Loucy (cell line): ENCODE data around the gene EPHA6.

Experiments
- H2AFZ ChIP-seq: fragments of 200-600 bp; sonication (generic); 2 replicates; pipeline ENCODE4 v1.6.0; 2016; ENCODE audit warnings: antibody characterized with exemption, mild to moderate bottlenecking, low read length, moderate library complexity
- H3F3A ChIP-seq: fragments of 200-600 bp; 2 replicates; pipeline ENCODE4 v1.6.0; 2016; ENCODE audit warnings: antibody characterized with exemption, low read depth, mild to moderate bottlenecking
- H3K27me3 ChIP-seq: fragments of 200-600 bp; sonication (generic); 2 replicates; pipeline ENCODE4 v1.6.1; 2014; ENCODE audit warnings: low read length, mild to moderate bottlenecking; ENCODE audit not compliant: insufficient read depth, poor library complexity, severe bottlenecking
- H3K36me3 ChIP-seq: fragments of 200-600 bp; sonication (generic); 2 replicates; pipeline ENCODE4 v1.6.1; 2016; ENCODE audit warnings: low read length; ENCODE audit not compliant: insufficient read depth
- H3K4me1 ChIP-seq: fragments of 200-600 bp; sonication (generic); 2 replicates; pipeline ENCODE4 v1.5.1; 2014; ENCODE audit warnings: low read length, mild to moderate bottlenecking; ENCODE audit not compliant: insufficient read depth, poor library complexity, severe bottlenecking
- H3K4me2 ChIP-seq: fragments of 200-600 bp; sonication (generic); 2 replicates; pipeline ENCODE4 v1.6.0; 2014; ENCODE audit warnings: antibody characterized with exemption, low read length, low read depth, mild to moderate bottlenecking; ENCODE audit not compliant: poor library complexity, severe bottlenecking
- H3K4me3 ChIP-seq: fragments of 200-600 bp; sonication (generic); 2 replicates; pipeline ENCODE4 v1.5.1; 2014; ENCODE audit warnings: low read length, mild to moderate bottlenecking, mixed read lengths; ENCODE audit not compliant: poor library complexity, severe bottlenecking
- H3K79me2 ChIP-seq: fragments of 200-600 bp; sonication (generic); 2 replicates; pipeline ENCODE4 v1.6.1; 2014; ENCODE audit warnings: low read length; ENCODE audit not compliant: insufficient read depth
- H3K9ac ChIP-seq: fragments of 200-600 bp; sonication (generic); 2 replicates; pipeline ENCODE4 v1.6.0; 2014; ENCODE audit warnings: mild to moderate bottlenecking, low read depth, low read length, moderate library complexity; ENCODE audit not compliant: poor library complexity, severe bottlenecking
- H3K9me2 ChIP-seq: fragments of 200-600 bp; sonication (generic); replicated peaks from 2 replicates; pipeline ENCODE4 v1.6.1; 2016; ENCODE audit warnings: low read depth, low read length, mixed read lengths
- H3K9me3 ChIP-seq: fragments of 200-600 bp; sonication (generic); 2 replicates; pipeline ENCODE4 v1.6.1; 2014; ENCODE audit warnings: mild to moderate bottlenecking, antibody characterized with exemption, low read length, low read depth; ENCODE audit not compliant: insufficient read depth
- H4K20me1 ChIP-seq: fragments of 200-600 bp; sonication (generic); 2 replicates; pipeline ENCODE4 v1.6.0; 2014; ENCODE audit warnings: antibody characterized with exemption, low read length, mild to moderate bottlenecking; ENCODE audit not compliant: insufficient read depth, poor library complexity, severe bottlenecking
- CTCF ChIP-seq: fragments of 200-600 bp; sonication (generic); conservative IDR thresholded peaks from 2 replicates; pipeline ENCODE4 v1.5.1; 2014; ENCODE audit warnings: mild to moderate bottlenecking, antibody characterized with exemption, low read length
- EZH2phosphoT487 ChIP-seq: fragments of 200-600 bp; IDR thresholded peaks from 2 replicates; pipeline ENCODE4 v1.6.1; 2018; ENCODE audit warnings: antibody characterized with exemption, mild to moderate bottlenecking, moderate library complexity, borderline replicate concordance

Gene EPHA6

GRCh38 chr3:97432914-97433313 lies 618.5 kb downstream of the EPHA6 start:
- H3K79me2 ChIP-seq: no peaks in the 10 kb centered on the region
- no peak for TF ChIP-seq CTCF
- no peak for TF ChIP-seq EZH2phosphoT487
- H3K4me2 ChIP-seq: no peak overlapping the region
- no peaks in the 10 kb centered on the region for H3K9me3 ChIP-seq
- no peaks in the 10 kb centered on the region for H3K27me3 ChIP-seq
- no peaks in the 10 kb centered on the region for H4K20me1 ChIP-seq
- H3K36me3 ChIP-seq: no peaks in the 10 kb centered on the region
- no peaks in the 10 kb centered on the region for H3K9me2 ChIP-seq
- no peak overlapping the region for H3K4me3 ChIP-seq
- H3F3A ChIP-seq: no peaks in the 10 kb centered on the region
- no peak overlapping the region for H3K9ac ChIP-seq
- H3K4me1 ChIP-seq: no peaks in the 10 kb centered on the region
- no peak overlapping the region for H2AFZ ChIP-seq

- Histone ChIP-seq H3K9me3 (no peaks in the 10 kb centered on the region), H3K9ac (no peak overlapping the region), H3K4me2 (no peak overlapping the region), H3K79me2 (no peaks in the 10 kb centered on the region), H3F3A (no peaks in the 10 kb centered on the region), H3K36me3 (no peaks in the 10 kb centered on the region), H3K4me3 (no peak overlapping the region), H3K9me2 (no peaks in the 10 kb centered on the region), H3K27me3 (no peaks in the 10 kb centered on the region), H4K20me1 (no peaks in the 10 kb centered on the region), H2AFZ (no peak overlapping the region), H3K4me1 (no peaks in the 10 kb centered on the region)
- TF ChIP-seq CTCF (no peak), EZH2phosphoT487 (no peak)
These were observed 623.7 kb downstream of the EPHA6 start for GRCh38 chr3:97438131-97438530.

- no peak overlapping the region for H3K9ac ChIP-seq
- no peaks in the 10 kb centered on the region for H3K27me3 ChIP-seq
- no peaks in the 10 kb centered on the region for H3K9me2 ChIP-seq
- no peak overlapping the region for H3K4me3 ChIP-seq
- no peaks in the 10 kb centered on the region for H3K79me2 ChIP-seq
- no peak for TF ChIP-seq CTCF
- no peak for TF ChIP-seq EZH2phosphoT487
- no peaks in the 10 kb centered on the region for H3K4me1 ChIP-seq
- H3K9me3 ChIP-seq: no peaks in the 10 kb centered on the region
- H3K4me2 ChIP-seq: no peak overlapping the region
- no peaks in the 10 kb centered on the region for H3F3A ChIP-seq
- H3K36me3 ChIP-seq: no peaks in the 10 kb centered on the region
- no peaks in the 10 kb centered on the region for H4K20me1 ChIP-seq
- no peak overlapping the region for H2AFZ ChIP-seq
These were observed 625.0 kb downstream of the EPHA6 start for GRCh38 chr3:97439373-97439772.
